Loucy (cell line): ENCODE data around the gene SMARCA1.

Experiments used
- EZH2phosphoT487 ChIP-seq: fragments of 200-600 bp; IDR thresholded peaks from 2 replicates; pipeline ENCODE4 v1.6.1; 2018; ENCODE audit warnings: antibody characterized with exemption, mild to moderate bottlenecking, moderate library complexity, borderline replicate concordance
- TF ChIP-seq, protein P1 (sequence below): fragments of 200-600 bp; sonication (generic); conservative IDR thresholded peaks from 2 replicates; pipeline ENCODE4 v1.5.1; 2014; ENCODE audit warnings: mild to moderate bottlenecking, antibody characterized with exemption, low read length

DNA sequence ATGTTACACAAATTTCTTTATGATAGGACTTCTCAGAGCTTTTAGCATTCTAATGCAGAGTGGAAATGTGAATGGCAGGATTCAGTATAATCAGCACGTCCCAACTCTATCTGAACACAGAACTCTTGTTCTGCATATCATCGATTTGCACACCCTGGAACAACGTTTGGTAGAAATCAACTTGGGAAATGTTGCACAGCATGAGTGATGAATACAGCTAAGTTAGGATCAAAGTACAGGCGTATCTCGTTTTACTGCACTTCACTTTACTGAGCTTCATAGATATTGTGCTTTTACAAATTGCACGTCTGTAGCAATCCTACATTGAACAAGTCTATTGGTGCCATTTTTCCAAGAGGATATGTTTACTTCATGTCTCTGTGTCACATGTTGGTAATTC, 70.8 kb downstream of the SMARCA1 start:
- TF ChIP-seq, protein P1, sequence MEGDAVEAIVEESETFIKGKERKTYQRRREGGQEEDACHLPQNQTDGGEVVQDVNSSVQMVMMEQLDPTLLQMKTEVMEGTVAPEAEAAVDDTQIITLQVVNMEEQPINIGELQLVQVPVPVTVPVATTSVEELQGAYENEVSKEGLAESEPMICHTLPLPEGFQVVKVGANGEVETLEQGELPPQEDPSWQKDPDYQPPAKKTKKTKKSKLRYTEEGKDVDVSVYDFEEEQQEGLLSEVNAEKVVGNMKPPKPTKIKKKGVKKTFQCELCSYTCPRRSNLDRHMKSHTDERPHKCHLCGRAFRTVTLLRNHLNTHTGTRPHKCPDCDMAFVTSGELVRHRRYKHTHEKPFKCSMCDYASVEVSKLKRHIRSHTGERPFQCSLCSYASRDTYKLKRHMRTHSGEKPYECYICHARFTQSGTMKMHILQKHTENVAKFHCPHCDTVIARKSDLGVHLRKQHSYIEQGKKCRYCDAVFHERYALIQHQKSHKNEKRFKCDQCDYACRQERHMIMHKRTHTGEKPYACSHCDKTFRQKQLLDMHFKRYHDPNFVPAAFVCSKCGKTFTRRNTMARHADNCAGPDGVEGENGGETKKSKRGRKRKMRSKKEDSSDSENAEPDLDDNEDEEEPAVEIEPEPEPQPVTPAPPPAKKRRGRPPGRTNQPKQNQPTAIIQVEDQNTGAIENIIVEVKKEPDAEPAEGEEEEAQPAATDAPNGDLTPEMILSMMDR = no peak
- no peak for TF ChIP-seq EZH2phosphoT487
